ENCODE data around the gene DNAH10.

DNA sequence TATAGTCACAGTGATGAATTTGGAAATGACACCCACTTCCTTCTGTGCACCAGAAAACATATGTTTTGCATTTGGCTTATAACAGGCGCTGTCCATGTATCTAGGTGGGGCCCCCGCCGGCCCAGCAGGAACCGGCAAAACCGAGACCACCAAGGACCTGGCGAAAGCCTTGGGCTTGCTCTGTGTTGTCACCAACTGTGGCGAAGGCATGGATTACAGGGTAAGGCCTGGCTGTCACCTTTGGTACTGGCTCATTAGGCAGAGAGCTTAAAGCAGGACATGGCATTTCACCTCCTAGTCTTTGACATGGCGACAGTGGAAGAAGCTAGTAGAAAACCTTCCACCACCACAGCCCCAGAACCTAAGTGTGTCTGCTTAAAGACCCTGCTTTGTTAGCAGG, 85.8 kb downstream of the DNAH10 start:
- TF ChIP-seq, protein P1, sequence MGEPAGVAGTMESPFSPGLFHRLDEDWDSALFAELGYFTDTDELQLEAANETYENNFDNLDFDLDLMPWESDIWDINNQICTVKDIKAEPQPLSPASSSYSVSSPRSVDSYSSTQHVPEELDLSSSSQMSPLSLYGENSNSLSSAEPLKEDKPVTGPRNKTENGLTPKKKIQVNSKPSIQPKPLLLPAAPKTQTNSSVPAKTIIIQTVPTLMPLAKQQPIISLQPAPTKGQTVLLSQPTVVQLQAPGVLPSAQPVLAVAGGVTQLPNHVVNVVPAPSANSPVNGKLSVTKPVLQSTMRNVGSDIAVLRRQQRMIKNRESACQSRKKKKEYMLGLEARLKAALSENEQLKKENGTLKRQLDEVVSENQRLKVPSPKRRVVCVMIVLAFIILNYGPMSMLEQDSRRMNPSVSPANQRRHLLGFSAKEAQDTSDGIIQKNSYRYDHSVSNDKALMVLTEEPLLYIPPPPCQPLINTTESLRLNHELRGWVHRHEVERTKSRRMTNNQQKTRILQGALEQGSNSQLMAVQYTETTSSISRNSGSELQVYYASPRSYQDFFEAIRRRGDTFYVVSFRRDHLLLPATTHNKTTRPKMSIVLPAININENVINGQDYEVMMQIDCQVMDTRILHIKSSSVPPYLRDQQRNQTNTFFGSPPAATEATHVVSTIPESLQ (CRISPR knock-in tag; IDR thresholded peaks at IDR 0.05) = no peak
- TF ChIP-seq, protein P2, sequence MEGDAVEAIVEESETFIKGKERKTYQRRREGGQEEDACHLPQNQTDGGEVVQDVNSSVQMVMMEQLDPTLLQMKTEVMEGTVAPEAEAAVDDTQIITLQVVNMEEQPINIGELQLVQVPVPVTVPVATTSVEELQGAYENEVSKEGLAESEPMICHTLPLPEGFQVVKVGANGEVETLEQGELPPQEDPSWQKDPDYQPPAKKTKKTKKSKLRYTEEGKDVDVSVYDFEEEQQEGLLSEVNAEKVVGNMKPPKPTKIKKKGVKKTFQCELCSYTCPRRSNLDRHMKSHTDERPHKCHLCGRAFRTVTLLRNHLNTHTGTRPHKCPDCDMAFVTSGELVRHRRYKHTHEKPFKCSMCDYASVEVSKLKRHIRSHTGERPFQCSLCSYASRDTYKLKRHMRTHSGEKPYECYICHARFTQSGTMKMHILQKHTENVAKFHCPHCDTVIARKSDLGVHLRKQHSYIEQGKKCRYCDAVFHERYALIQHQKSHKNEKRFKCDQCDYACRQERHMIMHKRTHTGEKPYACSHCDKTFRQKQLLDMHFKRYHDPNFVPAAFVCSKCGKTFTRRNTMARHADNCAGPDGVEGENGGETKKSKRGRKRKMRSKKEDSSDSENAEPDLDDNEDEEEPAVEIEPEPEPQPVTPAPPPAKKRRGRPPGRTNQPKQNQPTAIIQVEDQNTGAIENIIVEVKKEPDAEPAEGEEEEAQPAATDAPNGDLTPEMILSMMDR (IDR thresholded peaks at IDR 0.05) = no peak
- TF ChIP-seq, protein P3, sequence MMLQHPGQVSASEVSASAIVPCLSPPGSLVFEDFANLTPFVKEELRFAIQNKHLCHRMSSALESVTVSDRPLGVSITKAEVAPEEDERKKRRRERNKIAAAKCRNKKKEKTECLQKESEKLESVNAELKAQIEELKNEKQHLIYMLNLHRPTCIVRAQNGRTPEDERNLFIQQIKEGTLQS (CRISPR knock-in tag; conservative IDR thresholded peaks at IDR 0.05) = no peak
- TF ChIP-seq ZNF671 (CRISPR knock-in tag; IDR thresholded peaks at IDR 0.05) (no peak), TEAD1 (CRISPR knock-in tag; IDR thresholded peaks at IDR 0.05) (no peak), FOXJ3 (CRISPR knock-in tag; IDR thresholded peaks at IDR 0.05; ENCODE audit: borderline replicate concordance) (no peak), ETV6 (CRISPR knock-in tag; IDR thresholded peaks at IDR 0.05) (no peak), CBFB (CRISPR knock-in tag; IDR thresholded peaks at IDR 0.05; ENCODE audit: low read depth) (no peak), FOXP1 (CRISPR knock-in tag; IDR thresholded peaks at IDR 0.05; ENCODE audit: borderline replicate concordance) (no peak)
- TF ChIP-seq, protein P4, sequence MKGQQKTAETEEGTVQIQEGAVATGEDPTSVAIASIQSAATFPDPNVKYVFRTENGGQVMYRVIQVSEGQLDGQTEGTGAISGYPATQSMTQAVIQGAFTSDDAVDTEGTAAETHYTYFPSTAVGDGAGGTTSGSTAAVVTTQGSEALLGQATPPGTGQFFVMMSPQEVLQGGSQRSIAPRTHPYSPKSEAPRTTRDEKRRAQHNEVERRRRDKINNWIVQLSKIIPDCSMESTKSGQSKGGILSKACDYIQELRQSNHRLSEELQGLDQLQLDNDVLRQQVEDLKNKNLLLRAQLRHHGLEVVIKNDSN (CRISPR knock-in tag; IDR thresholded peaks at IDR 0.05) = no peak
- TF ChIP-seq, protein P5, sequence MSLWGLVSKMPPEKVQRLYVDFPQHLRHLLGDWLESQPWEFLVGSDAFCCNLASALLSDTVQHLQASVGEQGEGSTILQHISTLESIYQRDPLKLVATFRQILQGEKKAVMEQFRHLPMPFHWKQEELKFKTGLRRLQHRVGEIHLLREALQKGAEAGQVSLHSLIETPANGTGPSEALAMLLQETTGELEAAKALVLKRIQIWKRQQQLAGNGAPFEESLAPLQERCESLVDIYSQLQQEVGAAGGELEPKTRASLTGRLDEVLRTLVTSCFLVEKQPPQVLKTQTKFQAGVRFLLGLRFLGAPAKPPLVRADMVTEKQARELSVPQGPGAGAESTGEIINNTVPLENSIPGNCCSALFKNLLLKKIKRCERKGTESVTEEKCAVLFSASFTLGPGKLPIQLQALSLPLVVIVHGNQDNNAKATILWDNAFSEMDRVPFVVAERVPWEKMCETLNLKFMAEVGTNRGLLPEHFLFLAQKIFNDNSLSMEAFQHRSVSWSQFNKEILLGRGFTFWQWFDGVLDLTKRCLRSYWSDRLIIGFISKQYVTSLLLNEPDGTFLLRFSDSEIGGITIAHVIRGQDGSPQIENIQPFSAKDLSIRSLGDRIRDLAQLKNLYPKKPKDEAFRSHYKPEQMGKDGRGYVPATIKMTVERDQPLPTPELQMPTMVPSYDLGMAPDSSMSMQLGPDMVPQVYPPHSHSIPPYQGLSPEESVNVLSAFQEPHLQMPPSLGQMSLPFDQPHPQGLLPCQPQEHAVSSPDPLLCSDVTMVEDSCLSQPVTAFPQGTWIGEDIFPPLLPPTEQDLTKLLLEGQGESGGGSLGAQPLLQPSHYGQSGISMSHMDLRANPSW (CRISPR knock-in tag; conservative IDR thresholded peaks at IDR 0.05; ENCODE audit: low read depth) = no peak
- TF ChIP-seq, protein P6, sequence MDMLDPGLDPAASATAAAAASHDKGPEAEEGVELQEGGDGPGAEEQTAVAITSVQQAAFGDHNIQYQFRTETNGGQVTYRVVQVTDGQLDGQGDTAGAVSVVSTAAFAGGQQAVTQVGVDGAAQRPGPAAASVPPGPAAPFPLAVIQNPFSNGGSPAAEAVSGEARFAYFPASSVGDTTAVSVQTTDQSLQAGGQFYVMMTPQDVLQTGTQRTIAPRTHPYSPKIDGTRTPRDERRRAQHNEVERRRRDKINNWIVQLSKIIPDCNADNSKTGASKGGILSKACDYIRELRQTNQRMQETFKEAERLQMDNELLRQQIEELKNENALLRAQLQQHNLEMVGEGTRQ (CRISPR knock-in tag; IDR thresholded peaks at IDR 0.05) = no peak
